ENCODE results near the gene C22orf31.
A peak's percentile ranks its signal among the peaks of the same experiment; 100 is the strongest.

Gene C22orf31

DNA sequence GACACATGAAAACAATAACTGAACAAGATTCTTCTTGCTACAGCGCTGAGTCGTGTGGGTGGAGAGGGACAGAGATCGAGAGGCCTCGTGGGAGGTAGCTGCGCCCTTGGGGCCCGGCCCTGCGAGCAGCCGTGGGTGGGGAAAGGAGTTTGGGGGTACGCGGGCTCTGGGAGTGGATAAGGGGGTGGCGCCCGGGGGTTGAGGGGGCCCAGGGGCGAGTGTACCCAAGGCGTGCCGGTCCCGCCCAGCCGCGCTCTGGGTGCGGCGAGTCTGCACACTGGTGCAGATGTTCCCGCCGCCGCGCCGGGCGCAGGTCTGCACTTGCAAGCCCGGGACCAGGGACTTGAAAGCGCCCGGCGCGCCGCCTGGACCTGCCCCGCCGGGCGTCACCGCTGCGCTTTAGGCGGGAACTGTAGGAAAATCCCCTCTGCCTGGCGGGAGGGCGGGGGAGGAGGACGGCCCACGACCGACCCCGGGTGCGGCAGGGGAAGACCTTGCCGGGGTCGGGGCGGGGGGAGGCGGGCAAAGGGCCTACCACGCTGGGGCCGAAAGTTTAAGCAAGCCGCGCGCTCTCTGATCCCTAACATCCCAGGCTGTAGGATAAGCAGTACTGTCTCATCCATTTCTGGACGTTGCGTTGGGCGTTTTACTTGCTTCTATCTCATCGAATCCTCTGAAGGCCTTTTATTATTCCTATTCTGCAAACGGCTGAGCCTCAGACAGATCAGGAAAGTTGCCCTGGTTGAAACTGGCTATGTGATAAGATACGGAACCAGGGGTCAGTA, 9.8 kb upstream of the C22orf31 start:
- peaks cover 9% of the 10 kb centered on the region for H3F3A ChIP-seq (ENCODE audit: insufficient read depth, low read length)
- peak overlapping the region; percentile 71 for H2AFZ ChIP-seq (ENCODE audit: low read length)
- no peaks in the 10 kb centered on the region for H3K27me3 ChIP-seq (replicated peaks; ENCODE audit: insufficient read depth, low read length)
- H3K9ac ChIP-seq (ENCODE audit: low read length): peak overlapping the region; percentile 60; the same call in 1 of the 2 replicates
- peak overlapping the region; percentile 12; the same call in 1 of the 2 replicates for H3K27ac ChIP-seq (ENCODE audit: low read length)
- peaks cover 8% of the 10 kb centered on the region for H3K4me1 ChIP-seq (ENCODE audit: low read length)
- no peaks in the 10 kb centered on the region for H3K9me3 ChIP-seq (replicated peaks; ENCODE audit: insufficient read depth, low read length)
- H3K4me3 ChIP-seq (ENCODE audit: low read length): peak overlapping the region; percentile 60
- no peaks in the 10 kb centered on the region for H3K9me2 ChIP-seq (replicated peaks; ENCODE audit: insufficient read depth, low read length)
- H3K4me2 ChIP-seq (ENCODE audit: low read depth, low read length): peak overlapping the region; percentile 83
- no peak for TF ChIP-seq EZH2phosphoT487 (IDR thresholded peaks at IDR 0.05; ENCODE audit: low read length)
- TF ChIP-seq, protein P1, sequence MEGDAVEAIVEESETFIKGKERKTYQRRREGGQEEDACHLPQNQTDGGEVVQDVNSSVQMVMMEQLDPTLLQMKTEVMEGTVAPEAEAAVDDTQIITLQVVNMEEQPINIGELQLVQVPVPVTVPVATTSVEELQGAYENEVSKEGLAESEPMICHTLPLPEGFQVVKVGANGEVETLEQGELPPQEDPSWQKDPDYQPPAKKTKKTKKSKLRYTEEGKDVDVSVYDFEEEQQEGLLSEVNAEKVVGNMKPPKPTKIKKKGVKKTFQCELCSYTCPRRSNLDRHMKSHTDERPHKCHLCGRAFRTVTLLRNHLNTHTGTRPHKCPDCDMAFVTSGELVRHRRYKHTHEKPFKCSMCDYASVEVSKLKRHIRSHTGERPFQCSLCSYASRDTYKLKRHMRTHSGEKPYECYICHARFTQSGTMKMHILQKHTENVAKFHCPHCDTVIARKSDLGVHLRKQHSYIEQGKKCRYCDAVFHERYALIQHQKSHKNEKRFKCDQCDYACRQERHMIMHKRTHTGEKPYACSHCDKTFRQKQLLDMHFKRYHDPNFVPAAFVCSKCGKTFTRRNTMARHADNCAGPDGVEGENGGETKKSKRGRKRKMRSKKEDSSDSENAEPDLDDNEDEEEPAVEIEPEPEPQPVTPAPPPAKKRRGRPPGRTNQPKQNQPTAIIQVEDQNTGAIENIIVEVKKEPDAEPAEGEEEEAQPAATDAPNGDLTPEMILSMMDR (IDR thresholded peaks at IDR 0.05; ENCODE audit: low read length): no peak
- TF ChIP-seq EZH2 (optimal IDR thresholded peaks at IDR 0.05; ENCODE audit: low read depth, low read length): no peak
- no peaks in the 10 kb centered on the region for H3K79me2 ChIP-seq (ENCODE audit: low read length)
- H4K20me1 ChIP-seq (ENCODE audit: insufficient read depth, low read length): no peaks in the 10 kb centered on the region
- peak; percentile 79 for DNase-seq
- no peaks in the 10 kb centered on the region for H3K36me3 ChIP-seq (replicated peaks; ENCODE audit: insufficient read depth, low read length)

DNA sequence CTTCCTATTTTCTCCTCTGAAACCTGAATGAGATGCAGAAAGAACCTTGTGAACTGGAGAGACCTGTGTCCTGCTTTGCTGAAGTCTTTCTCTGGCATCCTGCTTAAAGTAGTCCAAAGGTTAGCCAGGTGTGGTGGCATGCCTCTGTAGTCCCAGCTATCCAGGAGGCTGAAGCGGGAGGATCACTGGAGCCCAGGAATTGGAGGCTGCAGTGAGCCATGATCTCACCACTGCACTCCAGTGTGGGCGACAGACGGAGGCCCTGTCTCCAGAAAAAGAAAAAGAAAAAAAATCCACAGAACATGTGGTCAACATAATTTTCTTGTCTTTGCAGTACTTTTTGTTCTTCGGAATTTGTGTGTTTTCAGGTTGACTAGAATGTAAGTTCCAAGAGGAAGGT, 8.9 kb upstream of the C22orf31 start:
- Histone ChIP-seq H3K4me3 (ENCODE audit: low read length) (no peak overlapping the region), H3K27ac (ENCODE audit: low read length) (no peak overlapping the region), H3K36me3 (replicated peaks; ENCODE audit: insufficient read depth, low read length) (no peaks in the 10 kb centered on the region), H3K4me2 (ENCODE audit: low read depth, low read length) (no peak overlapping the region), H3F3A (ENCODE audit: insufficient read depth, low read length) (peaks cover 9% of the 10 kb centered on the region), H2AFZ (ENCODE audit: low read length) (no peak overlapping the region), H3K9me3 (replicated peaks; ENCODE audit: insufficient read depth, low read length) (no peaks in the 10 kb centered on the region), H3K27me3 (replicated peaks; ENCODE audit: insufficient read depth, low read length) (no peaks in the 10 kb centered on the region), H3K4me1 (ENCODE audit: low read length) (peaks cover 8% of the 10 kb centered on the region), H4K20me1 (ENCODE audit: insufficient read depth, low read length) (no peaks in the 10 kb centered on the region), H3K79me2 (ENCODE audit: low read length) (no peaks in the 10 kb centered on the region), H3K9ac (ENCODE audit: low read length) (no peak overlapping the region), H3K9me2 (replicated peaks; ENCODE audit: insufficient read depth, low read length) (no peaks in the 10 kb centered on the region)
- DNase-seq: no peak
- TF ChIP-seq EZH2 (optimal IDR thresholded peaks at IDR 0.05; ENCODE audit: low read depth, low read length): no peak
- TF ChIP-seq, protein P1 (IDR thresholded peaks at IDR 0.05; ENCODE audit: low read length): no peak
- no peak for TF ChIP-seq EZH2phosphoT487 (IDR thresholded peaks at IDR 0.05; ENCODE audit: low read length)

DNA sequence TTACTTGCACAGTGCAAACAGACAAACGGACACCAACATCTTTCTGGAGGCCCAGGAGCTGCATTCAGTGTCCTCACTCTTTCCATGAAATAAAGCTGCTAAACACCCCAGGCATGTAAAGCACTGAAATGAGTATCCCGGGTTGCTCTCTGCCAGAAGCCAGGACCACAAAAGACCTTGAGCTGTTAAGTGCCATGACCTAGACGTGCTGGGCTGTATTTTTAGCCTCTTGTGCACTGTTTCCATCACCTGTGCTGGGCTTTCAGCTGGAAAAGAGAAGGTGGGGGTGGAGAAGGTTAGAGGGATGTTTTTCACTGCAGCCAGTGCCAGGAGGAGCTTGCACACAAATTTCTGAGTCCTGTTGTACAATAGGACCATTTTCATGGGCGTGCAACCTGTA, 7.8 kb upstream of the C22orf31 start:
- Histone ChIP-seq H3K4me3 (ENCODE audit: low read length) (no peak overlapping the region), H3K4me2 (ENCODE audit: low read depth, low read length) (no peak overlapping the region), H3F3A (ENCODE audit: insufficient read depth, low read length) (peaks cover 9% of the 10 kb centered on the region), H3K9me3 (replicated peaks; ENCODE audit: insufficient read depth, low read length) (no peaks in the 10 kb centered on the region), H3K79me2 (ENCODE audit: low read length) (no peaks in the 10 kb centered on the region), H3K9ac (ENCODE audit: low read length) (no peak overlapping the region), H2AFZ (ENCODE audit: low read length) (no peak overlapping the region), H3K27me3 (replicated peaks; ENCODE audit: insufficient read depth, low read length) (no peaks in the 10 kb centered on the region), H3K27ac (ENCODE audit: low read length) (no peak overlapping the region), H3K36me3 (replicated peaks; ENCODE audit: insufficient read depth, low read length) (no peaks in the 10 kb centered on the region), H3K9me2 (replicated peaks; ENCODE audit: insufficient read depth, low read length) (no peaks in the 10 kb centered on the region), H4K20me1 (ENCODE audit: insufficient read depth, low read length) (no peaks in the 10 kb centered on the region), H3K4me1 (ENCODE audit: low read length) (peaks cover 8% of the 10 kb centered on the region)
- DNase-seq: no peak
- TF ChIP-seq EZH2phosphoT487 (IDR thresholded peaks at IDR 0.05; ENCODE audit: low read length) (no peak), EZH2 (optimal IDR thresholded peaks at IDR 0.05; ENCODE audit: low read depth, low read length) (no peak)
- TF ChIP-seq, protein P1 (IDR thresholded peaks at IDR 0.05; ENCODE audit: low read length): no peak

Data from MM.1S (cell line).